ENCODE data around the gene TSPAN19.

DNA sequence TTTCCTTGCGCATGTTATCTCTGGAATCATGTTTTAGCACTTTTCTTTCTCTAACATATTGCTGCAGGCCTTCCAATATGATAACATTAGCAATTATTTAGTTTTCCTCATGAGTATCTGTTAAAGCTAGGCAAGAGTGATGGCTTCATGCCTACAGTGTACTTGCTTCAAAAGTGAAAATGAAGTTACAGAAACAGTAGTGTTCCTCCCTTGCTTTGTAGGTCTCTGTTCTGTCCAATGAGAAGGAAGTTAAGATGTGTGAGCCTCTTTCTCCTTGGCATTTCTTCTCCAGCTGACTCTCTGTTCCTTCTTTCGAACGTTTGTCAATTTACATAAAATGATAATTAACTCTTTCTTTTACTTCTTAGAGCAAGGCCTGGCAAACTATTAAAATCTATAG lies 22.3 kb upstream of the TSPAN19 start:
- TF ChIP-seq GLIS3 (CRISPR knock-in tag; IDR thresholded peaks at IDR 0.05) (no peak), OSR1 (CRISPR knock-in tag; IDR thresholded peaks at IDR 0.05) (no peak)

Measured in SK-N-SH treated with all-trans-retinoic acid at 6 μM for 48 hours (cell line).